ENCODE measurements around the gene ERC1. TPM values are rescaled to one million over a fixed set of nuclear protein-coding genes. Genes with fewer than 3 reads are reported as not detected.
"Not testable (repeated sequence)": the region's sequence is repeated elsewhere in the genome, so short reads cannot be mapped to it uniquely, and the experiment has no call there.

The ERC1 gene
- total RNA-seq, 4 donors from 2014 or later: 28.9 to 106 (median 43.6) TPM

- DNase-seq: no peak
- intact Hi-C loops (cut with DNase I; ENCODE audit: low total_unique reads): no loop called here
- TF ChIP-seq CTCF (IDR thresholded peaks at IDR 0.05) (no peak), POLR2A (IDR thresholded peaks at IDR 0.05) (no peak)
- H3K9me3 ChIP-seq: no peaks in the 10 kb centered on the region
- H3K36me3 ChIP-seq: no peaks in the 10 kb centered on the region
- no peaks in the 10 kb centered on the region for H3K4me1 ChIP-seq
- H3K4me3 ChIP-seq: no peak overlapping the region
- H3K27ac ChIP-seq: no peak overlapping the region
- no peaks in the 10 kb centered on the region for H3K27me3 ChIP-seq
Measured at GRCh38 chr12:1350055-1350933, 359.3 kb downstream of the ERC1 start.

GRCh38 chr12:1350934-1351240 is 359.9 kb downstream of the ERC1 start:
- intact Hi-C loops (cut with DNase I; ENCODE audit: low total_unique reads): no loop called here
- H3K36me3 ChIP-seq: no peaks in the 10 kb centered on the region
- no peak overlapping the region for H3K27ac ChIP-seq
- no peaks in the 10 kb centered on the region for H3K4me1 ChIP-seq
- DNase-seq: no peak
- no peak for TF ChIP-seq CTCF (IDR thresholded peaks at IDR 0.05)
- no peak for TF ChIP-seq POLR2A (IDR thresholded peaks at IDR 0.05)
- H3K27me3 ChIP-seq: no peaks in the 10 kb centered on the region
- H3K4me3 ChIP-seq: no peak overlapping the region
- no peaks in the 10 kb centered on the region for H3K9me3 ChIP-seq

- H3K4me1 ChIP-seq: no peaks in the 10 kb centered on the region
- H3K9me3 ChIP-seq: no peaks in the 10 kb centered on the region
- H3K4me3 ChIP-seq: no peak overlapping the region
- intact Hi-C loops (cut with DNase I; ENCODE audit: low total_unique reads): no loop called here
- no peaks in the 10 kb centered on the region for H3K27me3 ChIP-seq
- DNase-seq: no peak
- TF ChIP-seq POLR2A (IDR thresholded peaks at IDR 0.05): no peak
- no peaks in the 10 kb centered on the region for H3K36me3 ChIP-seq
- H3K27ac ChIP-seq: no peak overlapping the region
Measured at GRCh38 chr12:1351926-1352325, 360.9 kb downstream of the ERC1 start.

- intact Hi-C loops (cut with DNase I; ENCODE audit: low total_unique reads): no loop called here
- Histone ChIP-seq H3K4me3 (no peak overlapping the region), H3K27me3 (no peaks in the 10 kb centered on the region), H3K36me3 (no peaks in the 10 kb centered on the region), H3K9me3 (no peaks in the 10 kb centered on the region), H3K4me1 (peaks cover 0 to 4% of the 10 kb centered on the region in 2 donors), H3K27ac (no peak overlapping the region)
- TF ChIP-seq POLR2A (IDR thresholded peaks at IDR 0.05) (no peak), CTCF (IDR thresholded peaks at IDR 0.05) (no peak)
- DNase-seq: no peak
Measured at GRCh38 chr12:1353451-1353850, 362.4 kb downstream of the ERC1 start.

- Histone ChIP-seq H3K9me3 (no peaks in the 10 kb centered on the region), H3K4me3 (no peak overlapping the region), H3K4me1 (peaks cover 0 to 4% of the 10 kb centered on the region in 2 donors), H3K36me3 (no peaks in the 10 kb centered on the region), H3K27me3 (no peaks in the 10 kb centered on the region), H3K27ac (no peak overlapping the region)
- intact Hi-C loops (cut with DNase I; ENCODE audit: low total_unique reads): no loop called here
- no peak for DNase-seq
- TF ChIP-seq POLR2A (IDR thresholded peaks at IDR 0.05): no peak
- no peak for TF ChIP-seq CTCF (IDR thresholded peaks at IDR 0.05)
Measured at GRCh38 chr12:1355396-1355795, 364.4 kb downstream of the ERC1 start.

GRCh38 chr12:1355871-1356270 is 364.8 kb downstream of the ERC1 start:
- H3K4me1 ChIP-seq, H3K27ac ChIP-seq: not testable (repeated sequence)

More at GRCh38 chr12:1355871-1356270, 364.8 kb downstream of the ERC1 start:
- DNase-seq; H3K36me3 ChIP-seq; H3K27me3 ChIP-seq; intact Hi-C loops (cut with DNase I; ENCODE audit: low total_unique reads); H3K9me3 ChIP-seq; H3K4me3 ChIP-seq: not testable (repeated sequence)

Measured in uterus (tissue), 4 donors.